HG02623 (cell line): ENCODE measurements around the gene GNG12.
A peak's percentile ranks its signal among the peaks of the same experiment; 100 is the strongest.

Experiments
- ATAC-seq: cut with Tn5 transposase; IDR thresholded peaks from one replicate; pipeline ENCODE4 v1.9.1; 2021; ENCODE audit warnings: moderate library complexity; ENCODE audit not compliant: unreplicated experiment

GNG12 gene

GRCh38 chr1:67755619-67756018, 77.6 kb downstream of the GNG12 start:
- no peak for ATAC-seq

DNA sequence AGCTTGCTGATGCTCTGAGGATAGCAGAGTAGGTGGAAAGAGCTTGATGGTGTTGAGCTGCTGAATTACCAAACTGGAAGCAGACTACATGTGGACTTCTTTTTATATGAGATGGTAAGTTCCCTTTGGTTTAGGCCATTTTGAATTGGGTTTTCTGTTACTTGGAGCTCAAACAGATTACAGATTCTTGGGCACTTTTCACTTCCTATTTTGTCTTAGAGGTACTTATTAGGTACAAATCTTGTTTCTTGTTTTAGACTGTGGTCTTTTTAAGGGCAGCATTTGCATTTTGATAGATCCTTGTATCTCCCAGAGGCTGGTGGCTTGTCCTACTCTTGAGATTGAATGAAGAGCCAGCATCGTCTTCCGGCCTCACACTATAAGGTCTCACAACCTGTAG, 78.1 kb downstream of the GNG12 start:
- no peak for ATAC-seq

- ATAC-seq: no peak
Measured at GRCh38 chr1:67754526-67754920, 78.7 kb downstream of the GNG12 start.

GRCh38 chr1:67753776-67754525, 79.3 kb downstream of the GNG12 start:
- ATAC-seq: no peak

GRCh38 chr1:67752306-67752705, 81.0 kb downstream of the GNG12 start:
- ATAC-seq: no peak

- no peak for ATAC-seq
Measured at GRCh38 chr1:67750691-67751054, 82.6 kb downstream of the GNG12 start.

- ATAC-seq: no peak
Measured at GRCh38 chr1:67749844-67750690, 83.2 kb downstream of the GNG12 start.

DNA sequence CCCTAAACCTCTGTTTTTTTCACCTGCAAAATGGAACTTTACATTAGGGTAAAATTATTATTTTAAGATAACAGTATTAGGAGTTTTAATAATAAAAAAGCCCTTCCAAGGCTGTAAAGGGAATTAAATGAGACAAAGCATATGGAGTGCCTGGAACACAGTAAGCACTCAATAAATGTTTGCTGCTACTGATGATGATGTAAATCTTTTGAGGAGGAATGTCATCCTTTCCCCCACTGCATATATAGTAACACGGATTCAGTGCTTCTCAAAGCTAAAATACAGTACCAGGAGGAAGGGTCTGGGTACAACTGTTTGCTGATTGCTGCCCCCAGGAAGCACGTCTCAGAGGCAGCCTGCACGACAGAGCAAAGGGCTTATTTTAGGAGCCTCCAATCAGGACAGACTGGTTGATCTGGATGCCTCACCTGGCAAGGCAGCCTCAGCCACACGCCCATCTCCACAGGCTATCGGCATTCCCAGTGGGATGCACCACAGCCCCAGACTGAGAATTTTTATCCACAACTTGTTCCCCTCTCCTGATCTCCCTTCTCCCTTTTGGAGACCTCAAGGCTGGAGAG, 83.9 kb downstream of the GNG12 start:
- ATAC-seq: no peak

DNA sequence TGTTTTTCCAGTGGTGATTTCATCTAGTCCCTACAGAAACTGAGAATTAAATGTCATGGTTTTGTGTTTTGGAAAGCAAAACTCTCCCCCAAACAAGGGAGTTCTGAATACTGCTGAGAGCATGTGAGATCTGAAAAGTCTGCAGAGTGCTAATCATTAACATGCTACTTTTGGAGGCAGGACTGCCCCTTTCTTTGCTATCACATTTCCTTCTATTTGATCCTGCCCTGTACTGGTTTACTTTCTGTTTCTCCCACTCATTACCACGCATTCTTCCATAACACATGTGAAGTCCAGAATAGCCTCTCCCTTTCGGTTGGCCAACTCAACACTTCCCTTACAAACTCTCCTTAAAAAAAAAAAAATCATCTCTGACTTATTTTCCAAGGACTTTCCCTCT, 84.6 kb downstream of the GNG12 start:
- peak; percentile 88 for ATAC-seq

- ATAC-seq: no peak
Measured at GRCh38 chr1:67747671-67748546, 85.4 kb downstream of the GNG12 start.

GRCh38 chr1:67745875-67746698, 87.2 kb downstream of the GNG12 start:
- ATAC-seq: no peak

- ATAC-seq: peak; percentile 61
Measured at GRCh38 chr1:67743072-67743725, 90.1 kb downstream of the GNG12 start.

DNA sequence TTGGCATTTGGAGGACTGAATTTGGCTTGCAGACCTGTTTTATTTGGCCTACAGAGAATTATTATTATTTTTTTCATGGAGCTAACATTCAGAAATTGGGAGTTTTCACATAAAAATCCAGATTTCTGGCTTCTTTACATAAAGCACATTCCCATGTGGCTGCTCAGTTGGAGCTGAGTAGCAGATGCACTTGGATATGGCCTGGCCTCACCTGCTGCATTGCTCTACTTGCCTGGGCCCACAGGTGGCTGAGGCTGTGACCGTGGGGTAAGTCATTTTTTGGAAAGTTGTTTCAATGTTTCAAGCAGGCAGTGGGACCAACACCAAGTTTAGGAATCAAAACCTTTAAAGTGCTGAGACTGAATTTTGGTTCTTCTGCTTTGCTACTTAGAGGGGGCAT, 91.5 kb downstream of the GNG12 start:
- ATAC-seq: no peak

DNA sequence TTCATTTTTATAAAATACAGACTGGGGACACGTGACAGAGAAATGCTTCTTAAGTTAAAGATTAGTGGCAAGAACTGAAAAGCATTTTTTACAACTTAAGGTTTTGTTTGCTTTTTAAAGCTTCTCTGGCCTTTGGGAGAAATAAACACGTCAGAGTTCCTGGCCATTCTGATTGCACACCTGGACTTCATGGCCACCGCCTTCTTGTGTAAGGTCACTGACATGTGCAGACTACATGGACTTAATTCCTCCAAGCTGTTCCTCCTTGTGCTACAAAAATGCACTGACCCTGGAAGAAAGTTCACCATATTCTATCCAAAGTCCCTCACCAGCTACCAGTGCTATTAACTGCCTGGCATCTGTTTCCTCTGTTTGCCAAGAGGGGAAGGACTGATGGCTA, 92.1 kb downstream of the GNG12 start:
- no peak for ATAC-seq

- no peak for ATAC-seq
Measured at GRCh38 chr1:67740543-67740942, 92.7 kb downstream of the GNG12 start.

DNA sequence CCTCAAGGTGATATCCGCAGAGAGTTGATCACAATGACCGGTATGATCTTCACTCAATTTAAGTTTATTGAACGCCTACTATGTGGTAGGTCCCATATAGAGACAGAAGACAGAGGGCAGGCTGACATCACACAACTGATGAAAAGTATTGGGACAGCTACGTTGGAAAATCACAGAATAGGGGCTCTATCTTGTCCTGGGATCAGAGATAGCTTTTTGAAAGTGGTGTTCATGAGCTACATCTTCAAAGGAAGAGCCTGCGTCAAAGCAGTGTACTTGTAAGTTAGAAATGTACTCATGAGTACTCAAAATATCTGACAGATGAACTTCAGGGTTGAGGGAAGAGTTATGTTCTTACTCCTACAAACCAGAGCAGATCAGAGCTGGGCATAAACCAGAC, 93.9 kb downstream of the GNG12 start:
- ATAC-seq: no peak

- ATAC-seq: no peak
Measured at GRCh38 chr1:67738401-67738800, 94.9 kb downstream of the GNG12 start.

DNA sequence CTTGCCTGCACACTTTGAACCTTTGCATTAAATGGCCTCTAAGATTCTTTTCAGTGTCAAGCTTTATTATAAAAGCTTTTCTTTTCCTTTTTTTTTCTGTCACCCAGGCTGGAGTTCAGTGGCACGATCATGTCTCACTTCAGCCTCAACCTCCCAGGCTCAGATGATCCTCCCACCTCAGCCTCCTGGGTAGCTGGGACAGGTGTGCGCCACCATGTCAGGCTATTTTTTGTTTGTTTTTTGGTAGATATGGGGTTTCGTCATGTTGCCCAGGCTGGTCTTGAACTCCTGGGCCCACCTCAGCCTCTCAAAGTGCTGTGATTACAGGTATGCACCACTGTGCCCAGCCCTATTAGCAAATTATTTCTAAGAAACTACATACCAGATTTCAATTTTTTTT, 95.4 kb downstream of the GNG12 start:
- ATAC-seq: no peak

- no peak for ATAC-seq
Measured at GRCh38 chr1:67736750-67737149, 96.5 kb downstream of the GNG12 start.
